ENCODE data around the gene IFT52.

Gene IFT52

GRCh38 chr20:43690943-43691598 is 100.3 kb downstream of the IFT52 start:
- H3K4me3 ChIP-seq: no peak overlapping the region
- no peak overlapping the region for H3K27ac ChIP-seq
- no peak for DNase-seq (ENCODE audit: low spot score)
- TF ChIP-seq CTCF (IDR thresholded peaks at IDR 0.05): no peak

- no peak for TF ChIP-seq CTCF (IDR thresholded peaks at IDR 0.05)
- Histone ChIP-seq H3K27ac (no peak overlapping the region), H3K4me3 (no peak overlapping the region)
- no peak for DNase-seq (ENCODE audit: low spot score)
These were observed 101.3 kb downstream of the IFT52 start for GRCh38 chr20:43691928-43692524.

- no peak overlapping the region for H3K27ac ChIP-seq
- no peak for TF ChIP-seq CTCF (IDR thresholded peaks at IDR 0.05)
- no peak for DNase-seq (ENCODE audit: low spot score)
- H3K4me3 ChIP-seq: no peak overlapping the region
These were observed 104.0 kb downstream of the IFT52 start for GRCh38 chr20:43694763-43695162.

- TF ChIP-seq CTCF (IDR thresholded peaks at IDR 0.05): no peak
- no peak for DNase-seq (ENCODE audit: low spot score)
These were observed 104.8 kb downstream of the IFT52 start for GRCh38 chr20:43695571-43695970.

More at GRCh38 chr20:43695571-43695970, 104.8 kb downstream of the IFT52 start:
- H3K4me3 ChIP-seq: no peak overlapping the region
- H3K27ac ChIP-seq: no peak overlapping the region
